ENCODE results near the gene RYR2. TPM values are rescaled to one million over a fixed set of nuclear protein-coding genes. Genes with fewer than 3 reads are reported as not detected.

Gene RYR2
- polyA plus RNA-seq, 3 donors = 1.2 to 1.4 (median 1.3) TPM

DNA sequence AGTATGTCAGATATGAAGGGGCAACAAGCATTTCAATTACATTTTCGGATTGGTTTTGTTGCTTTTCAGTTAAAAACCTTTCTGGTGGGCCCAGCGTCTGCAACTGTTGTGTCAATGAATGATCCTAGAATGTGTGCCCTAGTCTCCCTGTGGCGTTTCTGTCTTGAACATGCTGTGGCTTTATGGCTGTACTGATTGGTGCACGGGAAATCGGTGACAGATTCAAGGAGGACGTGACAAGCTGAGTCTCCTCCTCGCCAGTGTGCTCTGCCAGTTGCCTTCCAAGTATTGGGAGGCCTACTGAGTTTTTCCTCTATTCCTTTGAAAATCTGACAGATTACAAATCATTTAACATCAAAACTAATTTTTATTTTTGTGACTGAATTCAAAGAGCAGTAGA lies 721.2 kb downstream of the RYR2 start:
- no peak for DNase-seq (ENCODE audit: extremely low read depth in 1 of 11, low read depth in 9 of 11, low spot score in 4 of 11)

DNA sequence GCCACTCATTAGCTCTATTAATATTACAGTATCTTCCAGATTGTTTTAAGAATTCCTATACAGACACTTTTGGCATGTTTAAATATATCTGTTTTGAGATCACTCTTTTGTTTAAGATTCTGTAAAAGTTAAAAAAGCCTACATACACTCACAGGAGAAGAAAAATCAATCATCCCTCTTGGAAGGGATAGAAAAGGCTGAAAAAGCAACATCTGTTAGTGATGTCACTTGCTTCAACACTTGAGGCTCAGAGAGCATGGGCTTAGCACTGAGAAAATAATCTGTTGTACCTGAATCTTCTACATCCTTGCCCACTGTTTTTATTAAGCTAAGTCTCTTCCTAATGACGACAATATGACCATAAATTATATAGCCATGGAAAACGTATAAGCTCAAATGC lies 721.8 kb downstream of the RYR2 start:
- no peak for DNase-seq (ENCODE audit: extremely low read depth in 1 of 11, low read depth in 9 of 11, low spot score in 4 of 11)

DNA sequence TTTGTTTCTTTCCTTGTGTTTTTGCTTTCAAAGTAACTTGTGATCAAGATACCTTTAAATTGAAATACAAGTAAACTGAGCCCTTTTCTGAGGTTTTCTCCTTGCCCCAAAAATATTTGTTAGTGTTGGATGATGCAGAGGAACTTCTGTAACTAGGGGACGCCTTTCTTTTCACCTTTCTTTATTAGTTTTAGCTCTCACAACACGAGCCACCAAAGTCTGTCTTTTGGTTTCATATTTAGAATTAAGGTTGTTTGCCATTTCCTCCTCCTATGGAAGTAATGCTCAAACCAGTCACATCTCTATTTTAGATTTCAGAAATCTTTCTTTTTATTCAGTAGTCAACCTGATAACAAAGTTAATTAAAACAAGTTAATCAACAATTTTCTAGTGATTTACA lies 727.9 kb downstream of the RYR2 start:
- DNase-seq (ENCODE audit: extremely low read depth in 1 of 11, low read depth in 9 of 11, low spot score in 4 of 11) = no peak

GRCh38 chr1:237772009-237772408 lies 730.0 kb downstream of the RYR2 start:
- DNase-seq (ENCODE audit: extremely low read depth in 1 of 11, low read depth in 9 of 11, low spot score in 4 of 11) = no peak

- DNase-seq (ENCODE audit: extremely low read depth in 1 of 11, low read depth in 9 of 11, low spot score in 4 of 11) = no peak
Measured at GRCh38 chr1:237774246-237774645, 732.3 kb downstream of the RYR2 start.

GRCh38 chr1:237779356-237779755 lies 737.4 kb downstream of the RYR2 start:
- DNase-seq (ENCODE audit: extremely low read depth in 1 of 11, low read depth in 9 of 11, low spot score in 4 of 11) = no peak

DNA sequence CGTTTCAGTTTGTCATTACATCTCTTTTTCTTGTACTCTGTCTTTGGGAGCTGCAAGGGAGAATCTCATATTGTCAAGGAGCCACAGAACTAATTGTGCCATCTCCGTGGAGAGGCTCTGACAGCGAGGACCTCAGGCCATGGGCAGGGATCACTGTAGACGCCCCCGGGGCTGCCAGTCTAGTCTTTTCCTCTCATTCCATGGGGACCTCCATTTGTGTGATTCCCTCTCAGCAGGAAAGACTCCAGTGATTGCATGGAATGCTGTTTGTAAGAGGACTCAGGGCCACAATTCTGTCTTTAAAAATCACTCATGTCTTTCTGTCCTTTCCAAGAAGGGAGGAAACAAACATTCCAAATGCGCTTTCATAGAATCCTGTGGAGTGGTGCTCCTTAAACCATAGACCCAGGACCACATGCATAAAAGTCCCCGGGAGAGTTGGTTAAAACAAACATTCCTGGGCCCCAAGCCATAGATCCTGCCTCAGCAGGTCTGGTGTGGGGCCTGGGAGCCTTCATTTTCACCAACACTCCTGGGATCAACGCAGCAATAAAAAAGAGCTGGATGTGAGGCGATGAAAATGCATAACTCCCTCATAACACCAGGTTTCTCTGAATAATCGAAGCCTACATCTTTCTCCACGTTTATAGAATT lies 744.2 kb downstream of the RYR2 start:
- DNase-seq (ENCODE audit: extremely low read depth in 1 of 11, low read depth in 9 of 11, low spot score in 4 of 11) = no peak

- no peak for DNase-seq (ENCODE audit: extremely low read depth in 1 of 11, low read depth in 9 of 11, low spot score in 4 of 11)
Measured at GRCh38 chr1:237788069-237788468, 746.1 kb downstream of the RYR2 start.

DNA sequence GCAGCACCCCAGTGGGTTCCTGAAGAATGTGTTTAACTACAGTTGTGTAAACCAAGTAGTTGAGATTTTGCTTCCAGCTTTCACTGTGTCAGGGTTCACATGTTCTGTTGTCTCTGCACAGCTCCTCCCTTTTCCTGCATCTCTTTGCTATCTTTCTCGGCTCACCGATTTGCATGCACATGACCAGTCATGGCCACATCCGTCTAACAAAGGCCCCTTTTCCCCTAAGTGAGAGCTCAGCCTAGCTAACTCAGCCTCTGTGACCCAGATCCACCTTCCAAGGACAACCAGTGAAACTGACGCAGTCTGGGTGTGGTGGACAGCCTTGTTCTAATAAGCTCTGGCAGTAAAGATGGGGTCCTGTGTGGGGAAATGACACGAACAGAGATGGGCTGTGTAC lies 747.6 kb downstream of the RYR2 start:
- no peak for DNase-seq (ENCODE audit: extremely low read depth in 1 of 11, low read depth in 9 of 11, low spot score in 4 of 11)

GRCh38 chr1:237791592-237791991 lies 749.6 kb downstream of the RYR2 start:
- no peak for DNase-seq (ENCODE audit: extremely low read depth in 1 of 11, low read depth in 9 of 11, low spot score in 4 of 11)

DNA sequence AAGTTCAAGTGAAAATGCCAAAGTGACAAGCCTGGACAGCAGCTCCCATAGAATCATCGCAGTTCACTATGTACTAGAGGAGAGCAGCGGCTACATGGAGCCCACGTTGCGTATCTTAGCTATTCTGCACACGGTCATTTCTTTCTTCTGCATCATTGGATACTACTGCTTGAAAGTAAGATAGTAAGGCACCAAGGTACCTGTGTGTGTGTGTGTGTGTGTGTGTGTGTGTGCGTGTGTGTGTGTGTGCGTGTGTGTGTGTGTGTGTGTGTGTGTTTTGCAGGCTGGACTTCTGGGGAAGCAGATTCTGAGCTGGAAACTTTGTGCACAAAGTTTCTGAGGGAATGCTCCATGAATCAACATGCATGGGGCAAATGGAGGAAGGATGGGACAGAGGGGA lies 750.2 kb downstream of the RYR2 start:
- DNase-seq (ENCODE audit: extremely low read depth in 1 of 11, low read depth in 9 of 11, low spot score in 4 of 11) = no peak

- no peak for DNase-seq (ENCODE audit: extremely low read depth in 1 of 11, low read depth in 9 of 11, low spot score in 4 of 11)
Measured at GRCh38 chr1:237792726-237793125, 750.7 kb downstream of the RYR2 start.

DNA sequence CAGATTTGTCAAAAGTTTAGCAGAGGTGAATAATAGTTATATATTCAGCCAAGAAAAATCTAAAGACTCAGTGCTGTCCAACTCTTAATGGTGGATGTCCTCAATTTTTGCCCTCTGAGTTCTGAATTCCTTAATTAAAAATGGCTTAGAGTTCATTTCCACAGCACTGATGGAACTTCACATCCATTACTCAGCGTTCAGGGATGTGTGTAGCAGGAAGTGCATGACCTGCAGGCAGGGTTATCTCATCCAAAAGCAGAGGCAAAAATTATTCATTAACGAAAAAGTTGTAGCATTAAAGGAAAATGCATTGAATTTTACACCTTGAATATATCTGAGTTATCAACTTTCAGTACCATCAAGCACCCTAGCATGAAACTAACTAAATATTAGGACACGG lies 752.1 kb downstream of the RYR2 start:
- no peak for DNase-seq (ENCODE audit: extremely low read depth in 1 of 11, low read depth in 9 of 11, low spot score in 4 of 11)

DNA sequence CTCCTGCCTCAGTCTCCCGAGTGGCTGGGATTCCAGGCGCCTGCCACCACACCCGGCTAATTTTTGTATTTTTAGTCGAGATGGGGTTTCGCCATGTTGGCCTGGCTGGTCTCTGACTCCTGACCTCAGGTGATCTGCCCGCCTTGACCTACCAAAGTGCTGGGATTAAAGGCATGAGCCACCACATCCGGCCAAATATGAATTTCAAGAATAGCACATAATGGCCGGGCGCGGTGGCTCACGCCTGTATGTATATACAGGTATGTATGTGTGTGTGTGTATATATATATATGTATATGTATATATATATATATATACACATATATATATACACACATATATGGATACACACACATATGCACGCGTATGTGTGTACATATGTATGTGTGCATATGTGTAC lies 753.6 kb downstream of the RYR2 start:
- DNase-seq (ENCODE audit: extremely low read depth in 1 of 11, low read depth in 9 of 11, low spot score in 4 of 11) = no peak

- DNase-seq (ENCODE audit: extremely low read depth in 1 of 11, low read depth in 9 of 11, low spot score in 4 of 11) = peak in 6 of 11 donors; percentile 3 to 24 (median 14)
Measured at GRCh38 chr1:237799762-237800474, 757.9 kb downstream of the RYR2 start.

GRCh38 chr1:237804516-237804915 lies 762.5 kb downstream of the RYR2 start:
- DNase-seq (ENCODE audit: extremely low read depth in 1 of 11, low read depth in 9 of 11, low spot score in 4 of 11) = no peak

DNA sequence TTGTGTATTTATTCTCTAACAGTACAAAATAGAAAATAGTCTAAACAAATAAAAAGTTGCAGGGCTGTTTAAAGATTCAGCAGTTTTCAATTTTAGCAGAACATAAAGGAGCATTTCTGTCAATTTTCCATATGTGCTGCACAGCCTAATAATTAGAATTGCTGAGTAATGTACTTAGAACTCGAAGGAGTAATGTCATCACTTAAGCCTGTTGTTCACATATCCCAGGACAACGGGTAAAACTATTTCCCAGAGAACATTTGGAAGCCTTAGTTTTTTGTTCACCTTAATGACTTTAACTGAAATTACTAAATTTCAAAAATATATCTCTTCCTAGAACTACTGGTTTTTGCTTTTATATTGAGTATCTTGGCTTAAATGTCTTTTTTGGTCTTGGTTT lies 767.1 kb downstream of the RYR2 start:
- no peak for DNase-seq (ENCODE audit: extremely low read depth in 1 of 11, low read depth in 9 of 11, low spot score in 4 of 11)

DNA sequence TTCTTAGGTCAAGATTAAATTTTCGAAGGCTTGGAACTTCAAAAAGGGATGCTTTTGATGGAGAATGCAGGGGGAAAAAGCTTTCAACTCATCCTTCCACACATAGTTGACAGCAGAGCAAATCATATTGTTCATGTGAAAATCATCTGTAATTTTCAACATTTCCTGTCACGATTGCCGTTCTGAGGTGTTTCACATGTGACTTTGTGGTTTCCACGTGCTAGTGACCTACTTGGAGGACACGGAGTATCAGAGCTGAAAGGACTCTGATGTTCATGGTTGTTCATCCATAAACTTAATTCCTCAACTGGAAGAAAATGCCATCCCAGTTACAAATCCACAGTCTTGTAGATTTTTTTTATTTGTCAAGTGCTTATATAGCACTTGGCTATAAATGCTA lies 769.6 kb downstream of the RYR2 start:
- DNase-seq (ENCODE audit: extremely low read depth in 1 of 11, low read depth in 9 of 11, low spot score in 4 of 11) = no peak

- no peak for DNase-seq (ENCODE audit: extremely low read depth in 1 of 11, low read depth in 9 of 11, low spot score in 4 of 11)
Measured at GRCh38 chr1:237812061-237812460, 770.1 kb downstream of the RYR2 start.

DNA sequence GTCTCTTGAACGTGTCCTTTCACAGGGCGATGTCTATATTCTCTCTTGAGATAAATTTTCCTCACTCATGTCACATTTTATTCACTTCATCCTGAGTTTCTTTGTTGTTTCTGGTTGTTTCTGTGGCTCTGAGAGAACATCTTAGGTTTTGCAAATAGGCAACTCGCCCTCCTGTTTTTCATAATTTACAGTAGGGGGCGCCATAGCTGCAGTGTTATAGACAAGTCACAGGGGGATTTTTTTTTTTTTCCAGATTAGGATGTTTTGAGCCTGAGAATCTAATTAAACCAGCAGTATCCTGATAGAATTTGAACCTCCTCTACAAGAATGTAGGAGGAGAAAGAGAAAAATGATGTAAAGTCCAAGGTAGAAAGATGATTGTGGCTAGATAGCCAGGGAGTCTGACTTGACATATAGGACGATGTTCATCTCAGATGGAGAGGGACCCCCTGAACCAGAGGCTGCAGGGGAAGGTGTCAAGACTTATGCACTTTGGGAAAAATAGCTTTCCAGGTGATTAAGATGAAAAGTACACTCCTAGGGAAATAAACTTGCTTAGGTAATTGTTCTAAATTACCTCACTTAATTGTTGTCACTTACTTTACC lies 772.4 kb downstream of the RYR2 start:
- no peak for DNase-seq (ENCODE audit: extremely low read depth in 1 of 11, low read depth in 9 of 11, low spot score in 4 of 11)

GRCh38 chr1:237817277-237817676 lies 775.3 kb downstream of the RYR2 start:
- DNase-seq (ENCODE audit: extremely low read depth in 1 of 11, low read depth in 9 of 11, low spot score in 4 of 11) = no peak

Data from renal cortex interstitium (tissue), 11 donors.